H1 (cell line): ENCODE measurements around the gene PPP1R12C. TPM values are rescaled to one million over a fixed set of nuclear protein-coding genes. Genes with fewer than 3 reads are reported as not detected.

ENCODE experiments used
- CTCF ChIA-PET: fragments of 300-600 bp; sonication (Branson Sonifier 250); formaldehyde crosslinking; loops from one replicate; lab custom pipeline; 2021; ENCODE audit not compliant: partially characterized antibody; lab: Charles Lee
- POLR2A ChIA-PET: fragments of 300-600 bp; sonication (Branson Sonifier 250); formaldehyde crosslinking; loops from one replicate; lab custom pipeline; 2021; ENCODE audit warnings: inconsistent platforms; ENCODE audit not compliant: partially characterized antibody; lab: Charles Lee
- DNase-seq, 2 experiments: peaks; one replicate each; pipeline versions ENCODE4 v3.0.0 to v3.0.0-alpha.2; 2010 to 2022; ENCODE audit warnings: low spot score in 2 of 2, low read depth in 1 of 2, mixed read lengths in 1 of 2
- FAIRE-seq: peaks from 2 replicates; lab custom pipeline; 2011; peaks lifted over from hg19 to GRCh38; lab: Jason Lieb, UNC
- H2AFZ ChIP-seq: 2 replicates; pipeline ENCODE4 v1.8.1; 2012; ENCODE audit warnings: low read length, inconsistent platforms
- H2AK5ac ChIP-seq: 2 replicates; pipeline ENCODE4 v1.6.1; 2013; ENCODE audit warnings: low read depth, low read length
- H2BK120ac ChIP-seq: replicated peaks from 2 replicates; pipeline ENCODE3; 2013; ENCODE audit warnings: low read depth, low read length, inconsistent platforms
- H2BK12ac ChIP-seq: 2 replicates; pipeline ENCODE4 v1.6.1; 2013; ENCODE audit warnings: low read depth, low read length
- H2BK15ac ChIP-seq: 2 replicates; pipeline ENCODE4 v1.6.1; 2013; ENCODE audit warnings: low read length
- H2BK20ac ChIP-seq: 2 replicates; pipeline ENCODE4 v1.6.1; 2013; ENCODE audit warnings: low read length
- H2BK5ac ChIP-seq: 2 replicates; pipeline ENCODE4 v1.6.1; 2013; ENCODE audit warnings: low read depth, low read length
- H3K14ac ChIP-seq: 2 replicates; pipeline ENCODE4 v1.6.1; 2013; ENCODE audit warnings: inconsistent platforms; ENCODE audit not compliant: insufficient read length
- H3K18ac ChIP-seq: 2 replicates; pipeline ENCODE4 v1.6.1; 2013; ENCODE audit warnings: low read length; ENCODE audit errors: extremely low read depth
- H3K23ac ChIP-seq: 2 replicates; pipeline ENCODE4 v1.6.1; 2013; ENCODE audit warnings: inconsistent platforms; ENCODE audit not compliant: insufficient read length
- H3K23me2 ChIP-seq: 2 replicates; pipeline ENCODE4 v1.6.1; 2013; ENCODE audit warnings: low read depth, low read length
- H3K27ac ChIP-seq: 2 replicates; pipeline ENCODE4 v1.6.1; 2011; ENCODE audit warnings: low read depth, low read length, inconsistent platforms
- H3K27me3 ChIP-seq, 4 experiments: replicated peaks in 1 of 4; 1 replicate in 1 of 4; 2 replicates in 3 of 4; pipeline versions ENCODE4 v1.6.1 to v1.8.1; 2011 to 2013; ENCODE audit warnings: low read length in 3 of 4, mild to moderate bottlenecking in 3 of 4, inconsistent platforms in 2 of 4, mixed read lengths in 2 of 4, moderate library complexity in 1 of 4; ENCODE audit not compliant: control insufficient read depth in 3 of 4, insufficient read depth in 3 of 4; ENCODE audit errors: extremely low read depth in 1 of 4
- H3K36me3 ChIP-seq, 4 experiments: 2 replicates each; pipeline versions ENCODE4 v1.6.1 to v1.8.1; 2011 to 2013; ENCODE audit warnings: mild to moderate bottlenecking in 4 of 4, low read length in 3 of 4, moderate library complexity in 2 of 4, control low read depth in 1 of 4, inconsistent platforms in 1 of 4; ENCODE audit not compliant: insufficient read depth in 4 of 4, control insufficient read depth in 2 of 4
- H3K4ac ChIP-seq: replicated peaks from 2 replicates; pipeline ENCODE3; 2013; ENCODE audit warnings: low read length, low read depth, mixed read lengths, inconsistent platforms; ENCODE audit not compliant: insufficient read length
- H3K4me1 ChIP-seq, 4 experiments: replicated peaks in 1 of 4; 1 replicate in 1 of 4; 2 replicates in 3 of 4; pipeline versions ENCODE4 v1.6.1 to v1.8.1; 2011 to 2013; ENCODE audit warnings: low read length in 3 of 4, inconsistent platforms in 2 of 4, mixed read lengths in 1 of 4; ENCODE audit not compliant: insufficient read depth in 4 of 4, control insufficient read depth in 3 of 4
- H3K4me2 ChIP-seq, 2 experiments: 2 replicates each; pipeline versions ENCODE4 v1.6.1 to v1.8.1; 2011 to 2013; ENCODE audit warnings: low read depth in 2 of 2, low read length in 2 of 2, control low read depth in 1 of 2, inconsistent platforms in 1 of 2, mild to moderate bottlenecking in 1 of 2; ENCODE audit not compliant: insufficient read depth in 1 of 2
- H3K4me3 ChIP-seq, 4 experiments: fragments of 200-600, 300-600 bp in 1 of 4; sonication (generic), shearing (Covaris generic), sonication (Bioruptor Twin) in 1 of 4; 2 replicates each; pipeline versions ENCODE4 v1.5.1 to v1.8.1; 2011 to 2016; ENCODE audit warnings: low read length in 4 of 4, low read depth in 3 of 4, control low read depth in 2 of 4, inconsistent platforms in 2 of 4, mild to moderate bottlenecking in 2 of 4, mixed read lengths in 1 of 4, moderate library complexity in 1 of 4; ENCODE audit not compliant: insufficient read depth in 2 of 4; ENCODE audit errors: extremely low read depth in 1 of 4
- H3K56ac ChIP-seq: replicated peaks from 2 replicates; pipeline ENCODE3; 2013; ENCODE audit warnings: low read depth, mild to moderate bottlenecking, mixed read lengths, low read length, inconsistent platforms; ENCODE audit not compliant: insufficient read length
- H3K79me1 ChIP-seq: 2 replicates; pipeline ENCODE4 v1.6.1; 2013; ENCODE audit warnings: low read depth, low read length, control low read depth
- H3K79me2 ChIP-seq, 2 experiments: 2 replicates each; pipeline versions ENCODE4 v1.6.1 to v1.8.1; 2012 to 2013; ENCODE audit warnings: low read length in 2 of 2, mild to moderate bottlenecking in 2 of 2, inconsistent platforms in 1 of 2; ENCODE audit not compliant: insufficient read depth in 2 of 2, control insufficient read depth in 1 of 2
- H3K9ac ChIP-seq, 4 experiments: replicated peaks in 1 of 4; 1 replicate in 1 of 4; 2 replicates in 3 of 4; pipeline versions ENCODE4 v1.6.1 to v1.8.1; 2011 to 2013; ENCODE audit warnings: low read depth in 3 of 4, low read length in 3 of 4, control low read depth in 2 of 4, mild to moderate bottlenecking in 2 of 4, moderate library complexity in 2 of 4, inconsistent platforms in 1 of 4; ENCODE audit errors: extremely low read depth in 1 of 4
- H3K9me3 ChIP-seq, 2 experiments: 2 replicates each; pipeline versions ENCODE4 v1.6.1 to v1.8.1; 2012 to 2013; ENCODE audit warnings: mild to moderate bottlenecking in 2 of 2, moderate library complexity in 2 of 2, control low read depth in 1 of 2, inconsistent platforms in 1 of 2, low read depth in 1 of 2, low read length in 1 of 2, mixed read lengths in 1 of 2; ENCODE audit not compliant: insufficient read depth in 2 of 2
- H4K20me1 ChIP-seq, 2 experiments: replicated peaks in 1 of 2; 2 replicates each; pipeline versions ENCODE3 to v1.8.1; 2011 to 2013; ENCODE audit warnings: inconsistent platforms in 2 of 2, low read length in 2 of 2, mild to moderate bottlenecking in 1 of 2; ENCODE audit not compliant: insufficient read depth in 2 of 2, control insufficient read depth in 1 of 2
- H4K5ac ChIP-seq: 2 replicates; pipeline ENCODE4 v1.6.1; 2013; ENCODE audit warnings: low read length, low read depth, mixed read lengths, inconsistent platforms; ENCODE audit not compliant: insufficient read length
- H4K8ac ChIP-seq: 2 replicates; pipeline ENCODE4 v1.8.0; 2013; ENCODE audit warnings: mild to moderate bottlenecking, moderate library complexity, low read length, inconsistent platforms; ENCODE audit not compliant: insufficient read depth; ENCODE audit errors: extremely low read depth
- H4K91ac ChIP-seq: replicated peaks from 2 replicates; pipeline ENCODE3; 2013; ENCODE audit warnings: low read length, mixed read lengths, inconsistent platforms; ENCODE audit not compliant: insufficient read length
- HDAC2 ChIP-seq, 2 experiments: fragments of 300-600 bp in 1 of 2; sonication (generic) in 1 of 2; IDR thresholded peaks; 2 replicates each; pipeline ENCODE4 v1.6.1; 2011 to 2012; ENCODE audit warnings: low read depth in 2 of 2, low read length in 2 of 2, mild to moderate bottlenecking in 2 of 2, moderate library complexity in 2 of 2, borderline replicate concordance in 1 of 2, inconsistent platforms in 1 of 2
- SIN3A ChIP-seq, 2 experiments: IDR thresholded peaks in 1 of 2; conservative IDR thresholded peaks in 1 of 2; 2 replicates each; pipeline ENCODE4 v1.6.1; 2011 to 2012; ENCODE audit warnings: low read length in 2 of 2, improper control_type of control experiment in 1 of 2, low read depth in 1 of 2, mild to moderate bottlenecking in 1 of 2
- SIRT6 ChIP-seq: IDR thresholded peaks from one replicate; pipeline ENCODE4 v1.7.1; 2012; ENCODE audit warnings: low read length, inconsistent platforms
- WGBS, 2 experiments: shearing (Covaris generic) in 1 of 2; methylation state at CpG; one replicate each; pipeline versions ENCODE4 v1.1.6 to v1.1.7; 2013 to 2015; ENCODE audit warnings: low lambda C conversion rate in 2 of 2, mixed read lengths in 2 of 2, inconsistent platforms in 1 of 2, low coverage in 1 of 2, missing lambda C conversion rate in 1 of 2; ENCODE audit not compliant: insufficient replicate concordance in 2 of 2, insufficient coverage in 1 of 2, insufficient read length in 1 of 2; ENCODE audit errors: extremely low coverage in 1 of 2, missing lambda C conversion rate in 1 of 2; 5-methylcytosine and 5-hydroxymethylcytosine counted together
- polyA plus RNA-seq, 7 experiments: library from polyadenylated mRNA; depleted of rRNA in 3 of 7; stranded (reverse) in 5 of 7; unstranded in 2 of 7; fragments of >200 nt in 5 of 7; fragments of 200-250 nt in 2 of 7; gene quantifications; 1 replicate in 5 of 7; 2 replicates in 1 of 7; 4 replicates in 1 of 7; pipeline versions ENCODE4 v1.2.1 to v1.2.3, GENCODE V29; 2011 to 2013; ENCODE audit warnings: missing spikeins in 2 of 7, mixed read lengths in 2 of 7
- total RNA-seq: library from RNA; stranded (reverse); fragmentation: NEBNext Ultra II Directional; extraction: Animal tissue kit (Norgen Biotek cat#: 25700); gene quantifications from 2 replicates; pipeline ENCODE4 v1.2.1, GENCODE V29; 2021

Gene PPP1R12C
- total and polyA plus RNA-seq, 2 of the 8 experiments (the other 6 are each of a cell fraction or from before 2014, with no cell fraction given): 31.7 to 71.5 TPM

- H2AFZ ChIP-seq: no peak overlapping the region
- TF ChIP-seq SIN3A (conservative IDR thresholded peaks at IDR 0.05 in 1 of 2, IDR thresholded peaks at IDR 0.05 in 1 of 2; ENCODE audit: low read depth in 1 of 2, low read length in 2 of 2) (peak; percentile 84 to 89; a peak in 3 of 4 replicates), HDAC2 (IDR thresholded peaks at IDR 0.05; ENCODE audit: borderline replicate concordance in 1 of 2, low read depth in 2 of 2, low read length in 2 of 2) (peak in 1 of 2 experiments; percentile 80; a peak in 1 of 4 replicates), SIRT6 (no peak)
- peaks cover 0 to 13% (median 5%) of the 10 kb centered on the region in 4 experiments; a peak in 6 of 7 replicates for H3K4me1 ChIP-seq
- no peaks in the 10 kb centered on the region for H3K9me3 ChIP-seq
- no peak overlapping the region for H3K56ac ChIP-seq
- H3K18ac ChIP-seq: no peak overlapping the region
- no peak overlapping the region for H2AK5ac ChIP-seq
- peaks cover 4% of the 10 kb centered on the region; the same call in 1 of the 2 replicates for H3K79me1 ChIP-seq
- H3K4ac ChIP-seq: no peak overlapping the region
- H3K14ac ChIP-seq: no peak overlapping the region
- POLR2A ChIA-PET: interaction anchor here (0.8 to 1.0 kb wide), 2 partner anchors 54 to 254 kb away, joined by 3 read pairs; no protein-coding TSS in a partner anchor
- 0 out of 4 replicates have a peak, but pooled peaks cover 0 to 5% of the 10 kb centered on the region in 2 experiments for H3K79me2 ChIP-seq
- H3K23me2 ChIP-seq: peaks cover 6% of the 10 kb centered on the region
- DNase-seq (no peak), FAIRE-seq (peak; percentile 72)
- no peak overlapping the region for H3K27ac ChIP-seq
- H2BK15ac ChIP-seq: no peak overlapping the region
- WGBS, 2 experiments: 72% methylated on average over 2 of the region's 2 CpGs; no CpG with 5 or more reads in 1 of the 2 experiments
- H2BK120ac ChIP-seq: no peak overlapping the region
- H3K9ac ChIP-seq: no peak overlapping the region
- H3K23ac ChIP-seq: no peak overlapping the region
- no peaks in the 10 kb centered on the region for H3K36me3 ChIP-seq
- H2BK20ac ChIP-seq: no peak overlapping the region
- CTCF ChIA-PET: interaction anchor here (0.8 kb wide), 1 partner anchor 14 kb away, joined by 3 read pairs; no protein-coding TSS in a partner anchor
- H4K8ac ChIP-seq: no peak overlapping the region
- H3K27me3 ChIP-seq: peaks cover 12 to 62% (median 46%) of the 10 kb centered on the region in 4 experiments
- no peak overlapping the region for H3K4me3 ChIP-seq
- H4K91ac ChIP-seq: no peak overlapping the region
- H2BK12ac ChIP-seq: no peak overlapping the region
- no peak overlapping the region for H2BK5ac ChIP-seq
- no peak overlapping the region for H3K4me2 ChIP-seq
- H4K20me1 ChIP-seq: peaks cover 0 to 9% of the 10 kb centered on the region in 2 experiments
- no peak overlapping the region for H4K5ac ChIP-seq
These were observed 51.2 kb downstream of the PPP1R12C start for GRCh38 chr19:55066107-55066709.
